ENCODE results near the gene ERICH4.

The ERICH4 gene

DNA sequence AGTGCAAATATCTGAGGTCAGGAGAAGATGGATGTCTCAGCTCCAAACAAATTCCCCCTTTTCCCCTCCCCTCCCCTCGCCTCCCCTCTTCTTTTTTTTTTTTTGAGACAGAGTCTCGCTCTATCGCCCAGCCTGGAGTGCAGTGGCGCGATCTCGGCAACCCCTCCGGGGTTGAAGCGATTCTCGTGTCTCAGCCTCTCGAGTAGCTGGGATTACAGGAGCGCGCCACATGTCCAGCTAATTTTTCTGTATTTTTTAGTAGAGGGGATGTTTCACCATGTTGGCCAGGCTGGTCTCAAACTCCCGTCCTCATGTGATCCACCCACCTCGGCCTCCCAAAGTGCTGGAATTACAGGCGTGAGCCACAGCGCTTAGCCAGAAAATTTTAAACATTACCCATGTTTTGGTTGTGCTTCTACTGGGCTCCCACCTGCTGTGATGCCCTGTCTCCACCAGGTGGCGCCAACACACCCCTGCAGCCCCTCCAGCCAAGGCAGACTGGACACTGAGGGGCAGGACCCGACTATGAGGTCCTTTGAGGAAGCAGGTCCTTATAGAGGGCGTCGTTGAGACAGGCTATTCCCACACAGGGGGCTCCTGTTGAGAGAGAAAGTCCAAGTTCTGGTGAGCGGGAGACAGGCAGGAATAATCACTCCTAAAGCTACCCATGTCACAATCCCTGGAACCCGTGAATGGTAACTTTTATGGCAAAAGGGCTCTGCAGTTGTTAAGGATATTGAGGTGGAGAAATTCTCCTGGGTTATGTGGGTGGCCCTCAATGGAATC, 6.3 kb downstream of the ERICH4 start:
- Histone ChIP-seq H3K36me3 (no peaks in the 10 kb centered on the region), H3K4me1 (ENCODE audit: control insufficient read depth in 1 of 2, insufficient read depth in 1 of 2, low read depth in 1 of 2, low read length in 1 of 2) (peaks cover 9% of the 10 kb centered on the region in 2 experiments), H3K27ac (no peak overlapping the region), H3K9me3 (no peaks in the 10 kb centered on the region), H3K4me3 (ENCODE audit: low read depth in 1 of 2, low read length in 1 of 2) (no peak overlapping the region), H3K27me3 (peaks cover 43% of the 10 kb centered on the region)
- TF ChIP-seq, protein P1, sequence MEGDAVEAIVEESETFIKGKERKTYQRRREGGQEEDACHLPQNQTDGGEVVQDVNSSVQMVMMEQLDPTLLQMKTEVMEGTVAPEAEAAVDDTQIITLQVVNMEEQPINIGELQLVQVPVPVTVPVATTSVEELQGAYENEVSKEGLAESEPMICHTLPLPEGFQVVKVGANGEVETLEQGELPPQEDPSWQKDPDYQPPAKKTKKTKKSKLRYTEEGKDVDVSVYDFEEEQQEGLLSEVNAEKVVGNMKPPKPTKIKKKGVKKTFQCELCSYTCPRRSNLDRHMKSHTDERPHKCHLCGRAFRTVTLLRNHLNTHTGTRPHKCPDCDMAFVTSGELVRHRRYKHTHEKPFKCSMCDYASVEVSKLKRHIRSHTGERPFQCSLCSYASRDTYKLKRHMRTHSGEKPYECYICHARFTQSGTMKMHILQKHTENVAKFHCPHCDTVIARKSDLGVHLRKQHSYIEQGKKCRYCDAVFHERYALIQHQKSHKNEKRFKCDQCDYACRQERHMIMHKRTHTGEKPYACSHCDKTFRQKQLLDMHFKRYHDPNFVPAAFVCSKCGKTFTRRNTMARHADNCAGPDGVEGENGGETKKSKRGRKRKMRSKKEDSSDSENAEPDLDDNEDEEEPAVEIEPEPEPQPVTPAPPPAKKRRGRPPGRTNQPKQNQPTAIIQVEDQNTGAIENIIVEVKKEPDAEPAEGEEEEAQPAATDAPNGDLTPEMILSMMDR (IDR thresholded peaks at IDR 0.05) = peak; percentile 96

DNA sequence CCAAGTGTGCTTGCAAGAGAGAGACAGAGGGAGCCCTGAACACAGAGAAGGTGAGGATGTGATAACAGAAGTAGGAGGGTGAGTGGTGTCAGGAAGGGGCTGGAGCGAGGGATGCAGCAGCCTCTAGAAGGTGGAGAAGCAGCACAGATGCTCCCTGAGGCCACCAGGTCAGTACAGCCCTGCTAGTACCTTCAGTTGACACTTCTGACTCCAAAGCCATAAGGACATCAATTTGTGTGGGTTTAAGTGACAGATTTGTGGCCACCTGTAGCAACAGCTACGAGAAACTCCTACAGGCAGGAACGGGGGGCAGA, 6.9 kb downstream of the ERICH4 start:
- Histone ChIP-seq H3K4me3 (ENCODE audit: low read depth in 1 of 2, low read length in 1 of 2) (no peak overlapping the region), H3K4me1 (ENCODE audit: control insufficient read depth in 1 of 2, insufficient read depth in 1 of 2, low read depth in 1 of 2, low read length in 1 of 2) (peaks cover 9% of the 10 kb centered on the region in 2 experiments), H3K9me3 (no peaks in the 10 kb centered on the region), H3K27me3 (peaks cover 48% of the 10 kb centered on the region), H3K36me3 (no peaks in the 10 kb centered on the region), H3K27ac (no peak overlapping the region)
- TF ChIP-seq, protein P1 (IDR thresholded peaks at IDR 0.05) = no peak

DNA sequence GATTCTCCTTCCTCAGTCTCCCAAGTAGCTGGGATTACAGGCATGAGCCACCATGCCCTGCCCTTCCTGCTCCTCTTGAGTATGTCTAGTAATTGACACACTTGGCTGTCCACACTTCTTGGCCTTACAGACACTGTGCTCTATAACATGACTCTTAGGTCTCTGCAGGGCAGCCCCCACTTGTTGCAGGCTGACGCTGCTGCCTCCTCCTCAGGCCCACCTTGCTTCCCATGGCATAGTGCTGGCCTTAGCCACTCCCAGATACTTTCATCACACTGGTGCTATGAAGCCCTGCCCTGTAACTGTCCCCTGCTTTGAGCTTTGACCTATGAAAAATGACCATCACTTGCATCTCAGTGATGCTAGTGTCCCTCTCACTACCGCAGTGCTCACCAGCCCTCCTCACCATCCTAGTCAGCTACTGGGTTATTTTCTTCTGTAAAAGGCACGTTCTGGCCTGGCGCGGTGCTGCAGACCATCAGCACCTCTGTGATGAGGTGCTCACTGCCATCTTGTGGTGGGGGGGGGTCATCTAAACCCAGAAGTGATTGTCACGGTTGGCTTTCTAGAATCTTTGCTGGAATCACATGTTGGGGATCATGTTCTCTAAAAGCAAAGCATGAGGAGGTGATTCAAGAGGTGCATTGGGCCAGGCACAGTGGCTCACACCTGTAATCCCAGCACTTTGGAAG, 9.8 kb downstream of the ERICH4 start:
- H3K9me3 ChIP-seq = no peaks in the 10 kb centered on the region
- H3K4me1 ChIP-seq (ENCODE audit: control insufficient read depth in 1 of 2, insufficient read depth in 1 of 2, low read depth in 1 of 2, low read length in 1 of 2) = peaks cover 8 to 9% of the 10 kb centered on the region in 2 experiments
- peaks cover 69% of the 10 kb centered on the region for H3K27me3 ChIP-seq
- H3K27ac ChIP-seq = no peak overlapping the region
- no peaks in the 10 kb centered on the region for H3K36me3 ChIP-seq
- TF ChIP-seq, protein P1 (IDR thresholded peaks at IDR 0.05) = no peak
- H3K4me3 ChIP-seq (ENCODE audit: low read depth in 1 of 2, low read length in 1 of 2) = no peak overlapping the region

DNA sequence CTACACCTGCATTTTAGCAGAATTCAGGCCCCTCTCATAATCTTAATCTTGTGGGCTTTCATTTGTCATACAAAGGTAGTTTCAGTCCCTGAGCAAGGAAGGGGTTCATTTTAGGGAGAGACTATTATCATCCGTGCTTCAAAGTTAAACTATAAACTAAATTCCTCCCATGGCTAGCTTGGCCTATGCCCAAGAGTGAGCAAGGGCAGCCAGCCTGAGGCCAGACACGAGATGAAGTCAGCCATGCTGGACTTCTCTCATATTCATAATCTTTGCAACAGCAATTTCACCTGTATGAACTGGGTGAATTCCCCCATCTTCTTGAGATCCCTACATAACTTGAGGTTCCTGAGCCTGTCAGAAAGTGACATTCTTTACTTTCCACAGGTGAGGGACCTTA, 13.0 kb downstream of the ERICH4 start:
- no peak overlapping the region for H3K4me3 ChIP-seq (ENCODE audit: low read depth in 1 of 2, low read length in 1 of 2)

DNA sequence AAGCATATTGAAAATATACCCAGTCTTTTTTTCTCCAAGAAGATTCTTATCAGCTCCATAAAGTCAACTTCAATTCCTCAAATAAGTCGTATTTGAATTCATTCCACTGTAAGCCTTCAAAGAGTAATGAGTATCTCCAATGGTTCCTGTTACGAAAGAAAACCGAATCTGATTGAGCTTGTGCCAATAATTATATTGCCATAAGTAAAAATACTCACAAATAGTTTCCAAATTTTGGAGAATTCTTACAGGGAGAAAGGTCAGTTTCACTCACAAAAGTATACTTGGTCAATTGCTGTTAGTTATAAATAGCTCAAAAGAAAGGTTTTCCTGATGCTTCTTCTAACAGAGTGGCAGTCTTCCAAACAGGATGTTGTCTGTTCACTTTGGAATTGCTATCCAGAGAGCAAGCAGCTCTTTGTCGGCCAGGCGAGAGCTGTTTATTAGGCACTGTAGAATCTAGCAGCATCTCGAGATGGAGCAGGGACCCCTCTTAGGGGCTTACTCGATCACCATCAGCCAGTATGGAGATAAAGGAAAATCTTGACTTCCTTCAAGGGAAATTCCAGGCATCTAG, 13.5 kb downstream of the ERICH4 start:
- no peak overlapping the region for H3K27ac ChIP-seq
- no peak overlapping the region for H3K4me3 ChIP-seq (ENCODE audit: low read depth in 1 of 2, low read length in 1 of 2)
- H3K27me3 ChIP-seq = peaks cover 83% of the 10 kb centered on the region
- no peaks in the 10 kb centered on the region for H3K4me1 ChIP-seq (ENCODE audit: control insufficient read depth in 1 of 2, insufficient read depth in 1 of 2, low read depth in 1 of 2, low read length in 1 of 2)
- TF ChIP-seq, protein P1 (IDR thresholded peaks at IDR 0.05) = no peak
- no peaks in the 10 kb centered on the region for H3K9me3 ChIP-seq
- no peaks in the 10 kb centered on the region for H3K36me3 ChIP-seq

More for the DNA sequence above, 13.0 kb downstream of the ERICH4 start:
- Histone ChIP-seq H3K27ac (no peak overlapping the region), H3K4me1 (ENCODE audit: control insufficient read depth in 1 of 2, insufficient read depth in 1 of 2, low read depth in 1 of 2, low read length in 1 of 2) (no peaks in the 10 kb centered on the region), H3K27me3 (peaks cover 78% of the 10 kb centered on the region), H3K9me3 (no peaks in the 10 kb centered on the region), H3K36me3 (no peaks in the 10 kb centered on the region)
- TF ChIP-seq, protein P1 (IDR thresholded peaks at IDR 0.05) = no peak

Data from neutrophil (primary cell).